Measurements from ENCODE around the gene GNMT.

GNMT gene

DNA sequence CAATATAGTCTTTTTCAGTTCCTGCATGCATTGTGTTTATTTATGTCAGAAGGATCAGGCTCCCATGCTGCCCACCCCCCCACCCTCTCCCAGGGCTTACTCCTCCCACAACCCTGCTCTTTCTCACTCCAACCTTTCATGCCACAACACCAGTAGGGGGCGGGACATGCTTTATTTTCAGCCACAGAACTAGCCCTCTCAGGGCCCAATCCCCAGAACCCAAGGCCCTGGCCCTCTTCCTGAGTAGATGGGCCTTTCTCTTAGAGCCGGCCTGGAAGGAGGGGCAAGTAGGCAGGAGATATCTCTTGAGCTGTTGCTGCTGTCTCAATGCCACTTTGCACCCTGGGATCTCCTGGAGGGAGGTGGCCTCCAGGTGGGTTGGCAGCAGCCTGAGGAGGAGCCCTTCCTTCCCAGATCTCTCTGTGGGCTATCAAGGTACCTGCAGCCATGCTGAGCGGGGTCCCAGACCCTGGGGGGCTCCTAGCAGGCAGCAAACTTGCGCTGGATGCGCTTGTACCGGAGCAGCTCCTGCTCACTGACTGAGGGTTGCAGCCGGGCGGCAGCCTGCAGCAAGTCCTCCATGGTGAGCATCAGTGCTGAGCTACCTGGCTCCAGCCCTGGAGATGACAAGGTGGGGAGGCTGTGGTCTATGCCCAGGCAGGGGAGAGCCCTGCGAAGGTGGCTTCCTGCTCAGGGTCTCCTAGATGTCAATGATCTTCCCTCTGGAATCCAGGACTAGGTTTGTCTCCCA is 3.5 kb downstream of the GNMT start:
- Histone ChIP-seq H3K9ac (no peak overlapping the region), H3K36me3 (ENCODE audit: insufficient read depth) (no peaks in the 10 kb centered on the region), H3K4me1 (ENCODE audit: low read depth, poor library complexity, severe bottlenecking) (no peaks in the 10 kb centered on the region), H3K27me3 (ENCODE audit: insufficient read depth, low read depth) (no peaks in the 10 kb centered on the region), H3K27ac (no peak overlapping the region), H3K4me3 (IDR thresholded peaks at IDR 0.05; ENCODE audit: insufficient read depth, low read depth, low read length) (no peak overlapping the region), H3K4me2 (no peak overlapping the region), H3K79me2 (ENCODE audit: insufficient read depth, low read depth) (no peaks in the 10 kb centered on the region), H4K20me1 (ENCODE audit: insufficient read depth) (no peaks in the 10 kb centered on the region), H2AFZ (ENCODE audit: low read depth) (no peak overlapping the region)
- TF ChIP-seq, protein P1, sequence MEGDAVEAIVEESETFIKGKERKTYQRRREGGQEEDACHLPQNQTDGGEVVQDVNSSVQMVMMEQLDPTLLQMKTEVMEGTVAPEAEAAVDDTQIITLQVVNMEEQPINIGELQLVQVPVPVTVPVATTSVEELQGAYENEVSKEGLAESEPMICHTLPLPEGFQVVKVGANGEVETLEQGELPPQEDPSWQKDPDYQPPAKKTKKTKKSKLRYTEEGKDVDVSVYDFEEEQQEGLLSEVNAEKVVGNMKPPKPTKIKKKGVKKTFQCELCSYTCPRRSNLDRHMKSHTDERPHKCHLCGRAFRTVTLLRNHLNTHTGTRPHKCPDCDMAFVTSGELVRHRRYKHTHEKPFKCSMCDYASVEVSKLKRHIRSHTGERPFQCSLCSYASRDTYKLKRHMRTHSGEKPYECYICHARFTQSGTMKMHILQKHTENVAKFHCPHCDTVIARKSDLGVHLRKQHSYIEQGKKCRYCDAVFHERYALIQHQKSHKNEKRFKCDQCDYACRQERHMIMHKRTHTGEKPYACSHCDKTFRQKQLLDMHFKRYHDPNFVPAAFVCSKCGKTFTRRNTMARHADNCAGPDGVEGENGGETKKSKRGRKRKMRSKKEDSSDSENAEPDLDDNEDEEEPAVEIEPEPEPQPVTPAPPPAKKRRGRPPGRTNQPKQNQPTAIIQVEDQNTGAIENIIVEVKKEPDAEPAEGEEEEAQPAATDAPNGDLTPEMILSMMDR (conservative IDR thresholded peaks at IDR 0.05; ENCODE audit: low read depth, low read length): peak; percentile 47

DNA sequence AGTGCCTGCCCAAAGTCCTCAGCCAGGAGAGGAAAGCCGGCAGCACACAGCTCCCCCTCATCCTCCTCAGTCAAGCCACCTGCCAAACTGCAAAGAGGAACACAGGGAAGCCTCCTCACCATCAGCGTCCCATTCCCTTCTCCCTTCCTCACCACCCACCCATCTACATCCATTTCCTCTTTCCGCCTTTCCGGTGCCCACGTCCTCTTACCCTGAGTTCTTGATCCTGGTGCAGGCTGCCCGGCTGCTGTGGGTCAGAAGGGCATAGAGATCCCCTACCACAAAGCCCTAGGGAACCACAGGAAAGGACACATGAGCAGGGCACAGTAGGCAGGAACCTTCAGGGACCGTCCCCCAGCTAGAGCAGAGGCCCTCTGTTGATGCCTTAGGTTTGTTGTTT is 6.0 kb downstream of the GNMT start:
- H4K20me1 ChIP-seq (ENCODE audit: insufficient read depth): no peaks in the 10 kb centered on the region
- no peak overlapping the region for H3K4me2 ChIP-seq
- no peaks in the 10 kb centered on the region for H3K36me3 ChIP-seq (ENCODE audit: insufficient read depth)
- no peaks in the 10 kb centered on the region for H3K79me2 ChIP-seq (ENCODE audit: insufficient read depth, low read depth)
- no peak overlapping the region for H3K9ac ChIP-seq
- TF ChIP-seq, protein P1 (conservative IDR thresholded peaks at IDR 0.05; ENCODE audit: low read depth, low read length): no peak
- H2AFZ ChIP-seq (ENCODE audit: low read depth): no peak overlapping the region
- no peak overlapping the region for H3K4me3 ChIP-seq (IDR thresholded peaks at IDR 0.05; ENCODE audit: insufficient read depth, low read depth, low read length)
- no peaks in the 10 kb centered on the region for H3K4me1 ChIP-seq (ENCODE audit: low read depth, poor library complexity, severe bottlenecking)
- no peak overlapping the region for H3K27ac ChIP-seq
- no peaks in the 10 kb centered on the region for H3K27me3 ChIP-seq (ENCODE audit: insufficient read depth, low read depth)

DNA sequence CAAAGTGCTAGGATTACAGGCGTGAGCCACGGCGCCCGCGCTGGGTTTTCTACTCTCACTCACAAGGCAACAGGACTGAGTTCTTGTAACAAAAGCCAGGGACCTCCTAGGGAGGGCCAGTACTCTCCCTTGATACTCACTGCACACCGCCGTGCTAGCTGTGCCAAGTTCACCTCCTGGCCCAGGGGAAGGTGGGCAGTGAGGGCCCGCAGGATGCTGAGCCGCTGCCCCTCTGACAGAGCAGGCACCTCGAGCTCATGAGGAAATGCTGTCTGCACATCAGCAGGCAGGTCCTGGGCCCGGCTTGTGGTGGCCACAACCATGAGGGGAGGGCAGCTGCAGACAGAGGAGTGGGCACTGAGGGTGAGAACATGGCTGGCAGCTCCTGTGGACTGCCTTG is 6.7 kb downstream of the GNMT start:
- no peak overlapping the region for H3K4me3 ChIP-seq (IDR thresholded peaks at IDR 0.05; ENCODE audit: insufficient read depth, low read depth, low read length)
- no peak overlapping the region for H3K27ac ChIP-seq
- no peak overlapping the region for H3K4me2 ChIP-seq
- no peaks in the 10 kb centered on the region for H3K27me3 ChIP-seq (ENCODE audit: insufficient read depth, low read depth)
- no peaks in the 10 kb centered on the region for H4K20me1 ChIP-seq (ENCODE audit: insufficient read depth)
- TF ChIP-seq, protein P1 (conservative IDR thresholded peaks at IDR 0.05; ENCODE audit: low read depth, low read length): no peak
- H3K4me1 ChIP-seq (ENCODE audit: low read depth, poor library complexity, severe bottlenecking): no peaks in the 10 kb centered on the region
- no peak overlapping the region for H2AFZ ChIP-seq (ENCODE audit: low read depth)
- H3K79me2 ChIP-seq (ENCODE audit: insufficient read depth, low read depth): no peaks in the 10 kb centered on the region
- H3K9ac ChIP-seq: no peak overlapping the region
- H3K36me3 ChIP-seq (ENCODE audit: insufficient read depth): no peaks in the 10 kb centered on the region

DNA sequence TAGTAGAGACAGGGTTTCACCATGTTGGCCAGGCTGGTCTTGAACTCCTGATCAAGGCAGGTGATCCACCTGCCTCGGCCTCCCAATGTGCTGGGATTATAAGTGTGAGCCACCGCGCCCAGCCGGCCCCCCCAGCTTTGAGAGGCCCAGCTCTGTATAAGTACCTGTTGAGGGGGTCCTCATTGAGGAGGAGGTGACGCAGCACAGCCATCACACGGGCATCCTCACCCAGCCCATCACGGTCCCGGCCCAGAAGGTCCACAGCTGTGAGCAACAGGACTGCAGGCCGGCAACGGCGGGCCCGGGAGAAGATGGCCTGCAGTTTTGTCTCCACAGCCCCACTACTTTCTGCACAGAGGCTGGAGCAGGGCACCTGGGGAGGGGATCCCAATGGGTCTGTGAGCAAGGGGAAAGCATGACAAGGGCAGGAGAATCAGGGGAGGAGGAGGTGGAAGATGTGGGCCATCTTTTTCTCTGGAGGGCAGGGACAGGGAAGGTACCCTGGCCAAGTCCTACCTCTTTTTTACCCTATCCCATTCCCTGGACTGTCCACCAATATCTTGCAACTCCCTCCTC is 7.7 kb downstream of the GNMT start:
- no peaks in the 10 kb centered on the region for H3K36me3 ChIP-seq (ENCODE audit: insufficient read depth)

More for the DNA sequence above, 7.7 kb downstream of the GNMT start:
- no peaks in the 10 kb centered on the region for H3K79me2 ChIP-seq (ENCODE audit: insufficient read depth, low read depth)
- H3K27ac ChIP-seq: no peak overlapping the region
- H3K4me2 ChIP-seq: no peak overlapping the region
- H3K27me3 ChIP-seq (ENCODE audit: insufficient read depth, low read depth): no peaks in the 10 kb centered on the region
- H4K20me1 ChIP-seq (ENCODE audit: insufficient read depth): no peaks in the 10 kb centered on the region
- no peak overlapping the region for H2AFZ ChIP-seq (ENCODE audit: low read depth)
- TF ChIP-seq, protein P1 (conservative IDR thresholded peaks at IDR 0.05; ENCODE audit: low read depth, low read length): no peak
- no peak overlapping the region for H3K4me3 ChIP-seq (IDR thresholded peaks at IDR 0.05; ENCODE audit: insufficient read depth, low read depth, low read length)
- H3K9ac ChIP-seq: no peak overlapping the region
- H3K4me1 ChIP-seq (ENCODE audit: low read depth, poor library complexity, severe bottlenecking): no peaks in the 10 kb centered on the region
